NCI-H526 treated with DMSO at 0.1 percent for 48 hours (cell line): ENCODE measurements around the gene GPATCH8.
"Not testable (repeated sequence)": the region's sequence is repeated elsewhere in the genome, so short reads cannot be mapped to it uniquely, and the experiment has no call there.

Experiments
- DNase-seq: peaks from one replicate; lab custom pipeline; 2025; lab: John Stamatoyannopoulos, UW

GPATCH8 gene

GRCh38 chr17:44397479-44398440 is 105.4 kb downstream of the GPATCH8 start:
- no peak for DNase-seq

- DNase-seq, result no peak
Measured at GRCh38 chr17:44396946-44397345, 106.3 kb downstream of the GPATCH8 start.

- no peak for DNase-seq
Measured at GRCh38 chr17:44394833-44395232, 108.4 kb downstream of the GPATCH8 start.

GRCh38 chr17:44394112-44394511 is 109.1 kb downstream of the GPATCH8 start:
- not testable (repeated sequence) for DNase-seq

GRCh38 chr17:44390250-44390870 is 112.8 kb downstream of the GPATCH8 start:
- no peak for DNase-seq

GRCh38 chr17:44389723-44390202 is 113.4 kb downstream of the GPATCH8 start:
- DNase-seq, result no peak

- DNase-seq, result no peak
Measured at GRCh38 chr17:44389281-44389680, 113.9 kb downstream of the GPATCH8 start, which contains the start of gene ITGA2B. TSS of gene ITGA2B (minus strand) at chr17:44389649. CDS start at chr17:44389473, 176 bp downstream.

GRCh38 chr17:44387804-44388203 is 115.4 kb downstream of the GPATCH8 start:
- no peak for DNase-seq

- no peak for DNase-seq
Measured at GRCh38 chr17:44386182-44386525, 117.1 kb downstream of the GPATCH8 start.

- peak; percentile 85 for DNase-seq
Measured at GRCh38 chr17:44385287-44386181, 117.7 kb downstream of the GPATCH8 start.

GRCh38 chr17:44384823-44385286 is 118.4 kb downstream of the GPATCH8 start:
- DNase-seq, result no peak

- DNase-seq, result no peak
Measured at GRCh38 chr17:44384281-44384822, 118.9 kb downstream of the GPATCH8 start.

GRCh38 chr17:44383861-44384260 is 119.3 kb downstream of the GPATCH8 start:
- DNase-seq, result no peak

GRCh38 chr17:44383363-44383762 is 119.8 kb downstream of the GPATCH8 start:
- no peak for DNase-seq

- DNase-seq, result no peak
Measured at GRCh38 chr17:44382917-44383316, 120.3 kb downstream of the GPATCH8 start.

GRCh38 chr17:44381810-44382305 is 121.3 kb downstream of the GPATCH8 start:
- no peak for DNase-seq

GRCh38 chr17:44380767-44381166 is 122.4 kb downstream of the GPATCH8 start:
- no peak for DNase-seq

GRCh38 chr17:44379887-44380286 is 123.3 kb downstream of the GPATCH8 start:
- DNase-seq, result no peak

GRCh38 chr17:44378171-44378705 is 125.0 kb downstream of the GPATCH8 start:
- no peak for DNase-seq

GRCh38 chr17:44376779-44377178 is 126.4 kb downstream of the GPATCH8 start:
- DNase-seq, result no peak

- no peak for DNase-seq
Measured at GRCh38 chr17:44376124-44376523, 127.1 kb downstream of the GPATCH8 start.
